ENCODE results near the gene AURKAIP1.

DNA sequence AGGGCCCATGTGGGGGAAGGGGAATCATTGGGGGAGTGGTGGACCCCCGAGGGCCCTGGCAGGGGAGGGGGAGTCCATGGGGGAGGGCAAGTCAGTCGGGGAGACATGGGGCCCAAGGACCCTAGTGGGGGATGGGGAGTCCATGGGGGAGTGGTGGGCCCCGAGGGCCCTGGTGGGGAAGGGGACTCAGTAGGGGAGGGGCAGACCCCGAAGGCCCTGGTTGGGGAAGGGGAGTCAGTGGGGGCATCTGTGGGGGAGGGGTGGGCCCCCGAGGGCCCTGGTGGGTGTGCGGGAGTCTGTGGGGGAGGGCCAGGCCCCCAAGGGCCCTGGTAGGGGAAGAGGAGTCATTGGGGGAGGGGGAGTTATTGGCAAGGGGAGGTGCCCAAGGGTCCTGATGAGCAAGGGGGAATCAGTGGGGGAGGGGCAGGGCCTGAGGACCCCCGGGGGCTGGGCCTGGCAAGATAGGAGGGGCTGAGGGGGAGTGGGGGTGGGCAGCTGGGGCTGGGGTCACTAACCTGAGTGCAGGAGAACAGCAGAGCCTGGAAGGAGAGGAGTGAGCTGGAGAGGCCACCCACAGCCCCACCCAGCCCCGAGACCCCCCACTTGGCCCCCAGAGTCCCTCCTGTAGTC, 18.7 kb downstream of the AURKAIP1 start:
- TF ChIP-seq POLR2A (IDR thresholded peaks at IDR 0.05) = no peak
- TF ChIP-seq CTCF (IDR thresholded peaks at IDR 0.05) = no peak

All from esophagus squamous epithelium (tissue), 4 donors.